Activated B cell treated with CpG ODN at 0.5 μM for 24 hours (primary cell): ENCODE results near the gene GHRHR. TPM values are rescaled to one million over a fixed set of nuclear protein-coding genes. Genes with fewer than 3 reads are reported as not detected.

ENCODE experiments used
- ATAC-seq: fragments of 200-7000 bp; cut with Tn5 transposase; one replicate; pipeline ENCODE4 v1.10.0; 2021; ENCODE audit warnings: low read depth, mild to moderate bottlenecking, moderate library complexity
- CTCF ChIA-PET: fragments of 350-600 bp; sonication (Branson Sonifier 250); formaldehyde crosslinking; loops from one replicate; lab custom pipeline; 2021; ENCODE audit warnings: antibody characterized with exemption; lab: Charles Lee
- POLR2A ChIA-PET: fragments of 350-600 bp; sonication (Branson Sonifier 250); formaldehyde crosslinking; loops from one replicate; lab custom pipeline; 2021; ENCODE audit warnings: antibody characterized with exemption; lab: Charles Lee
- DNase-seq: peaks from one replicate; pipeline ENCODE4 v3.0.0; 2022
- H3K27ac Mint-ChIP-seq: one replicate; pipeline ENCODE4 v1.8.0; 2020; ENCODE audit warnings: mixed read lengths
- H3K27me3 Mint-ChIP-seq: one replicate; pipeline ENCODE4 v1.8.0; 2021; ENCODE audit warnings: mixed read lengths
- H3K36me3 Mint-ChIP-seq: one replicate; pipeline ENCODE4 v1.8.0; 2021; ENCODE audit warnings: low read depth, mixed read lengths
- H3K4me1 Mint-ChIP-seq: one replicate; pipeline ENCODE4 v1.8.0; 2021; ENCODE audit warnings: mixed read lengths
- H3K4me3 Mint-ChIP-seq: one replicate; pipeline ENCODE4 v1.8.0; 2020; ENCODE audit warnings: mild to moderate bottlenecking, mixed read lengths
- H3K9me3 Mint-ChIP-seq: one replicate; pipeline ENCODE4 v1.8.0; 2020; ENCODE audit warnings: mixed read lengths
- CTCF ChIP-seq: fragments of 200-600 bp; IDR thresholded peaks from one replicate; pipeline ENCODE4 v1.8.0; 2022; ENCODE audit warnings: antibody characterized with exemption, mild to moderate bottlenecking
- intact Hi-C: fragments of 100-400 bp; cut with micrococcal nuclease; formaldehyde crosslinking; loops from one replicate; pipeline ENCODE4 v1.15.1; 2024
- total RNA-seq: library from RNA; stranded (reverse); gene quantifications from 2 replicates; pipeline ENCODE4 v1.2.3, GENCODE V29; 2022

Gene GHRHR
- total RNA-seq, 1 donor from 2014 or later, result not detected

- TF ChIP-seq CTCF, result no peak
- CTCF ChIA-PET, result no interaction called here
- H3K9me3 Mint-ChIP-seq, result no peaks in the 10 kb centered on the region
- intact Hi-C loops, result no loop called here
- H3K4me3 Mint-ChIP-seq, result no peak overlapping the region
- H3K27ac Mint-ChIP-seq, result no peak overlapping the region
- no peaks in the 10 kb centered on the region for H3K27me3 Mint-ChIP-seq
- ATAC-seq, result no peak
- POLR2A ChIA-PET, result no interaction called here
- no peak for DNase-seq
- no peaks in the 10 kb centered on the region for H3K36me3 Mint-ChIP-seq
- H3K4me1 Mint-ChIP-seq, result no peaks in the 10 kb centered on the region
Observed at GRCh38 chr7:30996256-30996655, 32.5 kb downstream of the GHRHR start.

- intact Hi-C loops, result no loop called here
- Mint-ChIP-seq H3K4me1 (no peaks in the 10 kb centered on the region), H3K36me3 (no peaks in the 10 kb centered on the region), H3K4me3 (no peak overlapping the region), H3K9me3 (no peaks in the 10 kb centered on the region), H3K27ac (no peak overlapping the region), H3K27me3 (no peaks in the 10 kb centered on the region)
- DNase-seq (no peak), ATAC-seq (no peak)
- no peak for TF ChIP-seq CTCF
- CTCF ChIA-PET, result no interaction called here
- POLR2A ChIA-PET, result no interaction called here
Observed at GRCh38 chr7:30996883-30997282, 33.1 kb downstream of the GHRHR start.

- TF ChIP-seq CTCF, result no peak
- no peaks in the 10 kb centered on the region for H3K4me1 Mint-ChIP-seq
- CTCF ChIA-PET, result no interaction called here
- H3K27me3 Mint-ChIP-seq, result no peaks in the 10 kb centered on the region
- no peak overlapping the region for H3K27ac Mint-ChIP-seq
- ATAC-seq, result no peak
- no peak for DNase-seq
- POLR2A ChIA-PET, result no interaction called here
- H3K9me3 Mint-ChIP-seq, result no peaks in the 10 kb centered on the region
- no peaks in the 10 kb centered on the region for H3K36me3 Mint-ChIP-seq
- intact Hi-C loops, result no loop called here
- H3K4me3 Mint-ChIP-seq, result no peak overlapping the region
Observed at GRCh38 chr7:30997316-30997715, 33.6 kb downstream of the GHRHR start.

GRCh38 chr7:30998180-30998579, 34.4 kb downstream of the GHRHR start:
- H3K27ac Mint-ChIP-seq, result no peak overlapping the region
- no peaks in the 10 kb centered on the region for H3K9me3 Mint-ChIP-seq
- no peaks in the 10 kb centered on the region for H3K36me3 Mint-ChIP-seq
- POLR2A ChIA-PET, result no interaction called here
- TF ChIP-seq CTCF, result no peak
- H3K4me1 Mint-ChIP-seq, result no peaks in the 10 kb centered on the region
- no peak for ATAC-seq
- CTCF ChIA-PET, result no interaction called here
- intact Hi-C loops, result no loop called here
- H3K27me3 Mint-ChIP-seq, result no peaks in the 10 kb centered on the region
- no peak overlapping the region for H3K4me3 Mint-ChIP-seq
- no peak for DNase-seq

GRCh38 chr7:31000161-31000693, 36.5 kb downstream of the GHRHR start:
- no peaks in the 10 kb centered on the region for H3K36me3 Mint-ChIP-seq
- intact Hi-C loops, result no loop called here
- no peaks in the 10 kb centered on the region for H3K4me1 Mint-ChIP-seq
- ChIA-PET CTCF (no interaction called here), POLR2A (no interaction called here)
- DNase-seq (no peak), ATAC-seq (no peak)
- H3K4me3 Mint-ChIP-seq, result no peak overlapping the region
- H3K9me3 Mint-ChIP-seq, result no peaks in the 10 kb centered on the region
- no peaks in the 10 kb centered on the region for H3K27me3 Mint-ChIP-seq
- TF ChIP-seq CTCF, result no peak
- no peak overlapping the region for H3K27ac Mint-ChIP-seq
